HCT116 (cell line): ENCODE measurements around the gene PNPLA6.

ENCODE experiments used
- CTCF ChIP-seq, 3 experiments: fragments of 200-600 bp in 1 of 3; sonication (generic) in 1 of 3; IDR thresholded peaks in 2 of 3; conservative IDR thresholded peaks in 1 of 3; 2 replicates each; pipeline ENCODE4 v1.5.1; 2012 to 2017; ENCODE audit warnings: low read depth in 2 of 3, low read length in 2 of 3, antibody characterized with exemption in 1 of 3, borderline replicate concordance in 1 of 3, control low read depth in 1 of 3, mild to moderate bottlenecking in 1 of 3, mixed read lengths in 1 of 3, mixed run types in 1 of 3, moderate library complexity in 1 of 3; ENCODE audit not compliant: insufficient read depth in 1 of 3
- EZH2 ChIP-seq: fragments of 200-600 bp; sonication (generic); IDR thresholded peaks from 2 replicates; pipeline ENCODE4 v1.6.1; 2017; ENCODE audit warnings: antibody characterized with exemption, mixed run types
- POLR2A ChIP-seq: IDR thresholded peaks from 2 replicates; pipeline ENCODE4 v1.7.0; 2011; ENCODE audit warnings: borderline replicate concordance; ENCODE audit not compliant: insufficient read depth, insufficient read length; ENCODE audit errors: extremely low read depth
- SIN3A ChIP-seq: IDR thresholded peaks from 2 replicates; pipeline ENCODE4 v1.6.1; 2012; ENCODE audit warnings: low read depth
- SP1 ChIP-seq: IDR thresholded peaks from 2 replicates; pipeline ENCODE4 v1.6.1; 2012; ENCODE audit warnings: low read depth

- TF ChIP-seq CTCF (IDR thresholded peaks at IDR 0.05 in 2 of 3, conservative IDR thresholded peaks at IDR 0.05 in 1 of 3; ENCODE audit: borderline replicate concordance in 1 of 3, insufficient read depth in 1 of 3, low read depth in 2 of 3, low read length in 2 of 3) (no peak), SIN3A (no peak), POLR2A (no peak), SP1 (no peak), EZH2 (no peak)
Measured at GRCh38 chr19:7545904-7546303, 10.4 kb downstream of the PNPLA6 start.
